ENCODE measurements around the gene ARHGAP22. TPM values are rescaled to one million over a fixed set of nuclear protein-coding genes. Genes with fewer than 3 reads are reported as not detected.

Gene ARHGAP22
- total RNA-seq, 4 donors from 2014 or later = 2.2 to 9.1 (median 4.8) TPM

GRCh38 chr10:48477616-48478015 is 127.3 kb downstream of the ARHGAP22 start:
- intact Hi-C loops (cut with DNase I) = no loop called here
- Histone ChIP-seq H3K4me1 (no peaks in the 10 kb centered on the region), H3K27me3 (no peaks in the 10 kb centered on the region), H3K4me3 (no peak overlapping the region), H3K36me3 (no peaks in the 10 kb centered on the region), H3K9me3 (peaks cover 0 to 5% (median 0%) of the 10 kb centered on the region in 4 donors), H3K27ac (replicated peaks in 1 of 4) (no peak overlapping the region)
- DNase-seq (ENCODE audit: extremely low spot score) = no peak
- 85% methylated on average over 4 of the region's 4 CpGs for WGBS
- TF ChIP-seq EP300 (IDR thresholded peaks at IDR 0.05) (no peak), POLR2AphosphoS5 (IDR thresholded peaks at IDR 0.05) (no peak), POLR2A (IDR thresholded peaks at IDR 0.05; ENCODE audit: low read depth) (no peak)
- TF ChIP-seq, protein P1, sequence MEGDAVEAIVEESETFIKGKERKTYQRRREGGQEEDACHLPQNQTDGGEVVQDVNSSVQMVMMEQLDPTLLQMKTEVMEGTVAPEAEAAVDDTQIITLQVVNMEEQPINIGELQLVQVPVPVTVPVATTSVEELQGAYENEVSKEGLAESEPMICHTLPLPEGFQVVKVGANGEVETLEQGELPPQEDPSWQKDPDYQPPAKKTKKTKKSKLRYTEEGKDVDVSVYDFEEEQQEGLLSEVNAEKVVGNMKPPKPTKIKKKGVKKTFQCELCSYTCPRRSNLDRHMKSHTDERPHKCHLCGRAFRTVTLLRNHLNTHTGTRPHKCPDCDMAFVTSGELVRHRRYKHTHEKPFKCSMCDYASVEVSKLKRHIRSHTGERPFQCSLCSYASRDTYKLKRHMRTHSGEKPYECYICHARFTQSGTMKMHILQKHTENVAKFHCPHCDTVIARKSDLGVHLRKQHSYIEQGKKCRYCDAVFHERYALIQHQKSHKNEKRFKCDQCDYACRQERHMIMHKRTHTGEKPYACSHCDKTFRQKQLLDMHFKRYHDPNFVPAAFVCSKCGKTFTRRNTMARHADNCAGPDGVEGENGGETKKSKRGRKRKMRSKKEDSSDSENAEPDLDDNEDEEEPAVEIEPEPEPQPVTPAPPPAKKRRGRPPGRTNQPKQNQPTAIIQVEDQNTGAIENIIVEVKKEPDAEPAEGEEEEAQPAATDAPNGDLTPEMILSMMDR (IDR thresholded peaks at IDR 0.05) = no peak

DNA sequence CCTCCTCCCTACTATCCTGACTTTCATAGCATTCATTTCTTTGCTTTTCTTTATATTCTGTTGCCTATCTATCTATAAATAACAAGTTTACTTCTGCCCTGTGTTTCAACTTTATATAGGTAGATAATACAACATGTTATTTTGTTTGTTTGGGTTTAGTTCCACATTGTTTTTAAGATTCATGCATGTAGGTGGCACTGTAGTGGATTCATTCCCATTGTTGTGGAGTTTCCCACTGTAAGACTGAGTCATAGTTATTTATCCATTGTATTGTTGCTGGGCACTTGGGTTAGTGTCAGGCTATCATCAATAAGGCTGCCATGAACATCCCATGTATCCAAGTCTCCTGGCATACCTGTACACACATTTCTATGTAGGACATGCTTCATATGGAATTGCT is 127.7 kb downstream of the ARHGAP22 start:
- Histone ChIP-seq H3K36me3 (no peaks in the 10 kb centered on the region), H3K4me1 (no peaks in the 10 kb centered on the region), H3K4me3 (no peak overlapping the region), H3K27me3 (no peaks in the 10 kb centered on the region), H3K27ac (replicated peaks in 1 of 4) (no peak overlapping the region), H3K9me3 (peaks cover 0 to 5% (median 0%) of the 10 kb centered on the region in 4 donors)
- no peak for TF ChIP-seq POLR2AphosphoS5 (IDR thresholded peaks at IDR 0.05)
- no peak for TF ChIP-seq EP300 (IDR thresholded peaks at IDR 0.05)
- TF ChIP-seq, protein P1 (IDR thresholded peaks at IDR 0.05) = no peak
- no peak for TF ChIP-seq POLR2A (IDR thresholded peaks at IDR 0.05; ENCODE audit: low read depth)
- intact Hi-C loops (cut with DNase I) = no loop called here
- DNase-seq (ENCODE audit: extremely low spot score) = no peak

GRCh38 chr10:48476279-48476982 is 128.4 kb downstream of the ARHGAP22 start:
- TF ChIP-seq EP300 (IDR thresholded peaks at IDR 0.05) (no peak), POLR2A (IDR thresholded peaks at IDR 0.05; ENCODE audit: low read depth) (no peak), POLR2AphosphoS5 (IDR thresholded peaks at IDR 0.05) (no peak)
- TF ChIP-seq, protein P1 (IDR thresholded peaks at IDR 0.05) = no peak
- intact Hi-C loops (cut with DNase I) = no loop called here

DNA sequence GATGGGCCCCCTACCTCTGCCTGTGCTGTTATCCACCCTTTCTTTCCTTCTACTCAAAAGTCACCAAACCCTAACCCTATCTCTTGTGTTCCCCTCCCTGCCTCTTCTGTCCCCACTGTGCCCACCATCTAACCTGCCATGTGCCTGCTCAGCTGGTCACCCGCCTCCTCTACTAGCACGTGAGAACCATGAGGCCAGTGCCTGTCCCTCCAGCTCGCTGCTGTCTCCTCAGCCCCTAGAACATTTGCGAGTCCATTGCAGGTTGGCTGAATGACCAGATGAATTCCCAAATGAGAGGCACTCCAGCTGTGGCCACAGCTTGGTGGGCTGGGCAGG is 129.0 kb downstream of the ARHGAP22 start:
- no peak overlapping the region for H3K4me3 ChIP-seq
- H3K27me3 ChIP-seq = no peaks in the 10 kb centered on the region
- no peaks in the 10 kb centered on the region for H3K4me1 ChIP-seq
- TF ChIP-seq POLR2A (IDR thresholded peaks at IDR 0.05; ENCODE audit: low read depth) (no peak), EP300 (IDR thresholded peaks at IDR 0.05) (no peak), POLR2AphosphoS5 (IDR thresholded peaks at IDR 0.05) (no peak)
- TF ChIP-seq, protein P1 (IDR thresholded peaks at IDR 0.05) = no peak
- no peak overlapping the region for H3K27ac ChIP-seq (replicated peaks in 1 of 4)
- intact Hi-C loops (cut with DNase I) = no loop called here
- H3K9me3 ChIP-seq = peaks cover 0 to 5% (median 0%) of the 10 kb centered on the region in 4 donors
- no peak for DNase-seq (ENCODE audit: extremely low spot score)
- WGBS = 100% methylated on average over 4 of the region's 4 CpGs
- H3K36me3 ChIP-seq = no peaks in the 10 kb centered on the region

More at GRCh38 chr10:48476279-48476982, 128.4 kb downstream of the ARHGAP22 start:
- H3K27ac ChIP-seq (replicated peaks in 1 of 4) = no peak overlapping the region
- no peak for DNase-seq (ENCODE audit: extremely low spot score)
- H3K4me1 ChIP-seq = no peaks in the 10 kb centered on the region
- no peak overlapping the region for H3K4me3 ChIP-seq
- peaks cover 0 to 5% (median 0%) of the 10 kb centered on the region in 4 donors for H3K9me3 ChIP-seq
- H3K36me3 ChIP-seq = no peaks in the 10 kb centered on the region
- WGBS = 79% methylated on average over 8 of the region's 9 CpGs
- H3K27me3 ChIP-seq = no peaks in the 10 kb centered on the region
